ENCODE measurements around the gene CD70. TPM values are rescaled to one million over a fixed set of nuclear protein-coding genes. Genes with fewer than 3 reads are reported as not detected.
"Not testable (repeated sequence)": the region's sequence is repeated elsewhere in the genome, so short reads cannot be mapped to it uniquely, and the experiment has no call there.

CD70 gene
- total RNA-seq, 4 donors from 2014 or later = 0.52 to 0.84 TPM; not detected in 2

GRCh38 chr19:6551091-6551490, 39.9 kb downstream of the CD70 start:
- intact Hi-C loops (cut with DNase I) = no loop called here
- no peak for DNase-seq (ENCODE audit: extremely low spot score)
- WGBS = 83% methylated on average over 2 of the region's 3 CpGs
- H3K27me3 ChIP-seq = peaks cover 0 to 30% (median 0%) of the 10 kb centered on the region in 4 donors
- peaks cover 0 to 7% (median 0%) of the 10 kb centered on the region in 4 donors for H3K4me1 ChIP-seq
- no peak overlapping the region for H3K4me3 ChIP-seq
- no peaks in the 10 kb centered on the region for H3K9me3 ChIP-seq
- H3K27ac ChIP-seq (replicated peaks in 1 of 4) = no peak overlapping the region
- H3K36me3 ChIP-seq = no peaks in the 10 kb centered on the region
- TF ChIP-seq EP300 (IDR thresholded peaks at IDR 0.05) = no peak
- no peak for TF ChIP-seq POLR2A (IDR thresholded peaks at IDR 0.05; ENCODE audit: low read depth)
- no peak for TF ChIP-seq CTCF (IDR thresholded peaks at IDR 0.05)
- no peak for TF ChIP-seq POLR2AphosphoS5 (IDR thresholded peaks at IDR 0.05)

GRCh38 chr19:6550679-6551078, 40.3 kb downstream of the CD70 start:
- H3K4me1 ChIP-seq; DNase-seq (ENCODE audit: extremely low spot score); H3K4me3 ChIP-seq; intact Hi-C loops (cut with DNase I); H3K27ac ChIP-seq (replicated peaks in 1 of 4); H3K9me3 ChIP-seq; H3K36me3 ChIP-seq: not testable (repeated sequence)
- 77% methylated on average over 6 of the region's 6 CpGs for WGBS
- H3K27me3 ChIP-seq = peaks cover 0 to 34% (median 0%) of the 10 kb centered on the region in 4 donors

GRCh38 chr19:6543866-6544347, 47.0 kb downstream of the CD70 start:
- DNase-seq (ENCODE audit: extremely low spot score) = no peak
- 84% methylated on average over 11 of the region's 11 CpGs for WGBS
- TF ChIP-seq CTCF (IDR thresholded peaks at IDR 0.05) (no peak), POLR2A (IDR thresholded peaks at IDR 0.05; ENCODE audit: low read depth) (no peak), EP300 (IDR thresholded peaks at IDR 0.05) (no peak), POLR2AphosphoS5 (IDR thresholded peaks at IDR 0.05) (no peak)
- H3K4me1 ChIP-seq = no peaks in the 10 kb centered on the region
- H3K4me3 ChIP-seq = no peak overlapping the region
- H3K27me3 ChIP-seq = peaks cover 0 to 56% (median 0%) of the 10 kb centered on the region in 4 donors
- intact Hi-C loops (cut with DNase I) = no loop called here
- no peaks in the 10 kb centered on the region for H3K9me3 ChIP-seq
- H3K36me3 ChIP-seq = no peaks in the 10 kb centered on the region
- no peak overlapping the region for H3K27ac ChIP-seq (replicated peaks in 1 of 4)

- WGBS = 72% methylated on average over 13 of the region's 13 CpGs
- peaks cover 0 to 42% (median 0%) of the 10 kb centered on the region in 4 donors for H3K27me3 ChIP-seq
- TF ChIP-seq POLR2AphosphoS5 (IDR thresholded peaks at IDR 0.05) (no peak), POLR2A (IDR thresholded peaks at IDR 0.05; ENCODE audit: low read depth) (no peak), EP300 (IDR thresholded peaks at IDR 0.05) (no peak), CTCF (IDR thresholded peaks at IDR 0.05) (no peak)
- H3K27ac ChIP-seq (replicated peaks in 1 of 4) = no peak overlapping the region
- intact Hi-C loops (cut with DNase I) = no loop called here
- no peak overlapping the region for H3K4me3 ChIP-seq
- no peaks in the 10 kb centered on the region for H3K9me3 ChIP-seq
- DNase-seq (ENCODE audit: extremely low spot score) = no peak
- H3K36me3 ChIP-seq = no peaks in the 10 kb centered on the region
- no peaks in the 10 kb centered on the region for H3K4me1 ChIP-seq
Observed at GRCh38 chr19:6540918-6541689, 49.8 kb downstream of the CD70 start.

- intact Hi-C loops (cut with DNase I) = no loop called here
- Histone ChIP-seq H3K36me3 (no peaks in the 10 kb centered on the region), H3K4me3 (no peak overlapping the region), H3K27me3 (peaks cover 0 to 39% (median 0%) of the 10 kb centered on the region in 4 donors), H3K27ac (replicated peaks in 1 of 4) (no peak overlapping the region), H3K4me1 (no peaks in the 10 kb centered on the region), H3K9me3 (no peaks in the 10 kb centered on the region)
- DNase-seq (ENCODE audit: extremely low spot score) = no peak
- 72% methylated on average over 6 of the region's 6 CpGs for WGBS
- TF ChIP-seq EP300 (IDR thresholded peaks at IDR 0.05) (no peak), POLR2A (IDR thresholded peaks at IDR 0.05; ENCODE audit: low read depth) (no peak), POLR2AphosphoS5 (IDR thresholded peaks at IDR 0.05) (no peak), CTCF (IDR thresholded peaks at IDR 0.05) (no peak)
Observed at GRCh38 chr19:6539514-6539913, 51.4 kb downstream of the CD70 start.

Small RNA genes within 50 kb of the gene (small RNA-seq; reads per million reads assigned to genes)
- gene RF00019 = 0 reads per million in 3 donors

Other genes with a start within 250 kb of the CD70 start
- 100 to 1,000 TPM in 2 of 4 donors, 10 to 100 TPM in 2; 77.2 to 111 (median 94.2) TPM for gene CLPP, start 229.6 kb downstream of the CD70 start, total RNA-seq
- 100 to 1,000 TPM in 1 of 4 donors, 10 to 100 TPM in 3; 55.2 to 109 (median 71.8) TPM for gene ALKBH7, start 218.4 kb downstream of the CD70 start, total RNA-seq
- gene PSPN, start 215.2 kb downstream of the CD70 start, total RNA-seq = 1 to 10 TPM; 1.3 to 3.7 (median 2.4) TPM
- 10 to 100 TPM; 43.6 to 61.0 (median 56.8) TPM for gene GTF2F1, start 198.0 kb downstream of the CD70 start, total RNA-seq
- gene KHSRP, start 166.3 kb downstream of the CD70 start, total RNA-seq = 100 to 1,000 TPM; 105 to 202 (median 148) TPM
- 1 to 10 TPM in 1 of 4 donors, under 1 TPM in 2, not detected in 1; 0.32 to 2.4 (median 0.66) TPM for gene SLC25A41, start 157.4 kb downstream of the CD70 start, total RNA-seq
- gene SLC25A23, start 131.4 kb downstream of the CD70 start, total RNA-seq = 100 to 1,000 TPM; 215 to 412 (median 315) TPM
- 1 to 10 TPM in 3 of 4 donors, not detected in 1; 1.8 to 2.7 (median 2.4) TPM for gene CRB3, start 126.9 kb downstream of the CD70 start, total RNA-seq
- 1 to 10 TPM in 2 of 4 donors, under 1 TPM in 2; 0.13 to 2.8 (median 1.1) TPM for gene DENND1C, start 109.4 kb downstream of the CD70 start, total RNA-seq
- 1 to 10 TPM; 1.7 to 4.7 (median 3.4) TPM for gene TUBB4A, start 88.8 kb downstream of the CD70 start, total RNA-seq
- gene TNFSF9, start 60.1 kb downstream of the CD70 start, total RNA-seq = 1 to 10 TPM in 1 of 4 donors, under 1 TPM in 2, not detected in 1; 0.29 to 2.7 (median 0.45) TPM
- gene TNFSF14, start 79.0 kb upstream of the CD70 start, total RNA-seq = 1 to 10 TPM in 1 of 4 donors, under 1 TPM in 3; 0.42 to 3.0 (median 0.70) TPM
- gene C3, start 129.5 kb upstream of the CD70 start, total RNA-seq = 1,000 to 10,000 TPM in 1 of 4 donors, 100 to 1,000 TPM in 3; 393 to 1,020 (median 677) TPM
- 10 to 100 TPM; 38.2 to 61.7 (median 48.2) TPM for gene GPR108, start 146.4 kb upstream of the CD70 start, total RNA-seq
- 100 to 1,000 TPM in 3 of 4 donors, 10 to 100 TPM in 1; 85.8 to 148 (median 118) TPM for gene TRIP10, start 148.5 kb upstream of the CD70 start, total RNA-seq
- gene SH2D3A, start 176.3 kb upstream of the CD70 start, total RNA-seq = under 1 TPM in 2 of 4 donors, not detected in 2; 0.33 to 0.34 TPM
- gene VAV1, start 181.6 kb upstream of the CD70 start, total RNA-seq = 1 to 10 TPM; 2.9 to 8.0 (median 4.1) TPM

Measured in esophagus muscularis mucosa (tissue), 4 donors.